H1 (cell line): Measurements from ENCODE around the gene CD37. TPM values are rescaled to one million over a fixed set of nuclear protein-coding genes. Genes with fewer than 3 reads are reported as not detected.

ENCODE experiments used
- CTCF ChIA-PET: fragments of 300-600 bp; sonication (Branson Sonifier 250); formaldehyde crosslinking; loops from one replicate; lab custom pipeline; 2021; ENCODE audit not compliant: partially characterized antibody; lab: Charles Lee
- POLR2A ChIA-PET: fragments of 300-600 bp; sonication (Branson Sonifier 250); formaldehyde crosslinking; loops from one replicate; lab custom pipeline; 2021; ENCODE audit warnings: inconsistent platforms; ENCODE audit not compliant: partially characterized antibody; lab: Charles Lee
- DNase-seq, 2 experiments: peaks; one replicate each; pipeline versions ENCODE4 v3.0.0 to v3.0.0-alpha.2; 2010 to 2022; ENCODE audit warnings: low spot score in 2 of 2, low read depth in 1 of 2, mixed read lengths in 1 of 2
- FAIRE-seq: peaks from 2 replicates; lab custom pipeline; 2011; peaks lifted over from hg19 to GRCh38; lab: Jason Lieb, UNC
- H2AFZ ChIP-seq: 2 replicates; pipeline ENCODE4 v1.8.1; 2012; ENCODE audit warnings: low read length, inconsistent platforms
- H2AK5ac ChIP-seq: 2 replicates; pipeline ENCODE4 v1.6.1; 2013; ENCODE audit warnings: low read depth, low read length
- H2BK120ac ChIP-seq: replicated peaks from 2 replicates; pipeline ENCODE3; 2013; ENCODE audit warnings: low read depth, low read length, inconsistent platforms
- H2BK12ac ChIP-seq: 2 replicates; pipeline ENCODE4 v1.6.1; 2013; ENCODE audit warnings: low read depth, low read length
- H2BK15ac ChIP-seq: 2 replicates; pipeline ENCODE4 v1.6.1; 2013; ENCODE audit warnings: low read length
- H2BK20ac ChIP-seq: 2 replicates; pipeline ENCODE4 v1.6.1; 2013; ENCODE audit warnings: low read length
- H2BK5ac ChIP-seq: 2 replicates; pipeline ENCODE4 v1.6.1; 2013; ENCODE audit warnings: low read depth, low read length
- H3K14ac ChIP-seq: 2 replicates; pipeline ENCODE4 v1.6.1; 2013; ENCODE audit warnings: inconsistent platforms; ENCODE audit not compliant: insufficient read length
- H3K18ac ChIP-seq: 2 replicates; pipeline ENCODE4 v1.6.1; 2013; ENCODE audit warnings: low read length; ENCODE audit errors: extremely low read depth
- H3K23ac ChIP-seq: 2 replicates; pipeline ENCODE4 v1.6.1; 2013; ENCODE audit warnings: inconsistent platforms; ENCODE audit not compliant: insufficient read length
- H3K23me2 ChIP-seq: 2 replicates; pipeline ENCODE4 v1.6.1; 2013; ENCODE audit warnings: low read depth, low read length
- H3K27ac ChIP-seq: 2 replicates; pipeline ENCODE4 v1.6.1; 2011; ENCODE audit warnings: low read depth, low read length, inconsistent platforms
- H3K27me3 ChIP-seq, 4 experiments: replicated peaks in 1 of 4; 1 replicate in 1 of 4; 2 replicates in 3 of 4; pipeline versions ENCODE4 v1.6.1 to v1.8.1; 2011 to 2013; ENCODE audit warnings: low read length in 3 of 4, mild to moderate bottlenecking in 3 of 4, inconsistent platforms in 2 of 4, mixed read lengths in 2 of 4, moderate library complexity in 1 of 4; ENCODE audit not compliant: control insufficient read depth in 3 of 4, insufficient read depth in 3 of 4; ENCODE audit errors: extremely low read depth in 1 of 4
- H3K36me3 ChIP-seq, 4 experiments: 2 replicates each; pipeline versions ENCODE4 v1.6.1 to v1.8.1; 2011 to 2013; ENCODE audit warnings: mild to moderate bottlenecking in 4 of 4, low read length in 3 of 4, moderate library complexity in 2 of 4, control low read depth in 1 of 4, inconsistent platforms in 1 of 4; ENCODE audit not compliant: insufficient read depth in 4 of 4, control insufficient read depth in 2 of 4
- H3K4ac ChIP-seq: replicated peaks from 2 replicates; pipeline ENCODE3; 2013; ENCODE audit warnings: low read length, low read depth, mixed read lengths, inconsistent platforms; ENCODE audit not compliant: insufficient read length
- H3K4me1 ChIP-seq, 4 experiments: replicated peaks in 1 of 4; 1 replicate in 1 of 4; 2 replicates in 3 of 4; pipeline versions ENCODE4 v1.6.1 to v1.8.1; 2011 to 2013; ENCODE audit warnings: low read length in 3 of 4, inconsistent platforms in 2 of 4, mixed read lengths in 1 of 4; ENCODE audit not compliant: insufficient read depth in 4 of 4, control insufficient read depth in 3 of 4
- H3K4me2 ChIP-seq, 2 experiments: 2 replicates each; pipeline versions ENCODE4 v1.6.1 to v1.8.1; 2011 to 2013; ENCODE audit warnings: low read depth in 2 of 2, low read length in 2 of 2, control low read depth in 1 of 2, inconsistent platforms in 1 of 2, mild to moderate bottlenecking in 1 of 2; ENCODE audit not compliant: insufficient read depth in 1 of 2
- H3K4me3 ChIP-seq, 4 experiments: fragments of 200-600, 300-600 bp in 1 of 4; sonication (generic), shearing (Covaris generic), sonication (Bioruptor Twin) in 1 of 4; 2 replicates each; pipeline versions ENCODE4 v1.5.1 to v1.8.1; 2011 to 2016; ENCODE audit warnings: low read length in 4 of 4, low read depth in 3 of 4, control low read depth in 2 of 4, inconsistent platforms in 2 of 4, mild to moderate bottlenecking in 2 of 4, mixed read lengths in 1 of 4, moderate library complexity in 1 of 4; ENCODE audit not compliant: insufficient read depth in 2 of 4; ENCODE audit errors: extremely low read depth in 1 of 4
- H3K56ac ChIP-seq: replicated peaks from 2 replicates; pipeline ENCODE3; 2013; ENCODE audit warnings: low read depth, mild to moderate bottlenecking, mixed read lengths, low read length, inconsistent platforms; ENCODE audit not compliant: insufficient read length
- H3K79me1 ChIP-seq: 2 replicates; pipeline ENCODE4 v1.6.1; 2013; ENCODE audit warnings: low read depth, low read length, control low read depth
- H3K79me2 ChIP-seq, 2 experiments: 2 replicates each; pipeline versions ENCODE4 v1.6.1 to v1.8.1; 2012 to 2013; ENCODE audit warnings: low read length in 2 of 2, mild to moderate bottlenecking in 2 of 2, inconsistent platforms in 1 of 2; ENCODE audit not compliant: insufficient read depth in 2 of 2, control insufficient read depth in 1 of 2
- H3K9ac ChIP-seq, 4 experiments: replicated peaks in 1 of 4; 1 replicate in 1 of 4; 2 replicates in 3 of 4; pipeline versions ENCODE4 v1.6.1 to v1.8.1; 2011 to 2013; ENCODE audit warnings: low read depth in 3 of 4, low read length in 3 of 4, control low read depth in 2 of 4, mild to moderate bottlenecking in 2 of 4, moderate library complexity in 2 of 4, inconsistent platforms in 1 of 4; ENCODE audit errors: extremely low read depth in 1 of 4
- H3K9me3 ChIP-seq, 2 experiments: 2 replicates each; pipeline versions ENCODE4 v1.6.1 to v1.8.1; 2012 to 2013; ENCODE audit warnings: mild to moderate bottlenecking in 2 of 2, moderate library complexity in 2 of 2, control low read depth in 1 of 2, inconsistent platforms in 1 of 2, low read depth in 1 of 2, low read length in 1 of 2, mixed read lengths in 1 of 2; ENCODE audit not compliant: insufficient read depth in 2 of 2
- H4K20me1 ChIP-seq, 2 experiments: replicated peaks in 1 of 2; 2 replicates each; pipeline versions ENCODE3 to v1.8.1; 2011 to 2013; ENCODE audit warnings: inconsistent platforms in 2 of 2, low read length in 2 of 2, mild to moderate bottlenecking in 1 of 2; ENCODE audit not compliant: insufficient read depth in 2 of 2, control insufficient read depth in 1 of 2
- H4K5ac ChIP-seq: 2 replicates; pipeline ENCODE4 v1.6.1; 2013; ENCODE audit warnings: low read length, low read depth, mixed read lengths, inconsistent platforms; ENCODE audit not compliant: insufficient read length
- H4K8ac ChIP-seq: 2 replicates; pipeline ENCODE4 v1.8.0; 2013; ENCODE audit warnings: mild to moderate bottlenecking, moderate library complexity, low read length, inconsistent platforms; ENCODE audit not compliant: insufficient read depth; ENCODE audit errors: extremely low read depth
- H4K91ac ChIP-seq: replicated peaks from 2 replicates; pipeline ENCODE3; 2013; ENCODE audit warnings: low read length, mixed read lengths, inconsistent platforms; ENCODE audit not compliant: insufficient read length
- KDM5A ChIP-seq: fragments of 200-600 bp; IDR thresholded peaks from 2 replicates; pipeline ENCODE4 v1.7.1; 2012; ENCODE audit warnings: mild to moderate bottlenecking, low read length, inconsistent platforms, mixed read lengths
- RBBP5 ChIP-seq: IDR thresholded peaks from 2 replicates; pipeline ENCODE4 v1.7.1; 2012; ENCODE audit warnings: low read depth, mild to moderate bottlenecking, inconsistent platforms, low read length, moderate library complexity, borderline replicate concordance
- TAF1 ChIP-seq: IDR thresholded peaks from 2 replicates; pipeline ENCODE4 v1.6.1; 2011; ENCODE audit warnings: mild to moderate bottlenecking, low read depth, low read length
- polyA plus RNA-seq, 7 experiments: library from polyadenylated mRNA; depleted of rRNA in 3 of 7; stranded (reverse) in 5 of 7; unstranded in 2 of 7; fragments of >200 nt in 5 of 7; fragments of 200-250 nt in 2 of 7; gene quantifications; 1 replicate in 5 of 7; 2 replicates in 1 of 7; 4 replicates in 1 of 7; pipeline versions ENCODE4 v1.2.1 to v1.2.3, GENCODE V29; 2011 to 2013; ENCODE audit warnings: missing spikeins in 2 of 7, mixed read lengths in 2 of 7
- total RNA-seq: library from RNA; stranded (reverse); fragmentation: NEBNext Ultra II Directional; extraction: Animal tissue kit (Norgen Biotek cat#: 25700); gene quantifications from 2 replicates; pipeline ENCODE4 v1.2.1, GENCODE V29; 2021
- TF ChIP-seq, protein P1 (sequence below): IDR thresholded peaks from 2 replicates; pipeline ENCODE4 v1.6.1; 2011; ENCODE audit warnings: low read depth, mild to moderate bottlenecking, low read length; ENCODE audit not compliant: insufficient read depth

Gene CD37
- total and polyA plus RNA-seq, 2 of the 8 experiments (the other 6 are each of a cell fraction or from before 2014, with no cell fraction given) = not detected

- Histone ChIP-seq H3K9ac (no peak overlapping the region), H4K5ac (no peak overlapping the region), H4K20me1 (no peaks in the 10 kb centered on the region), H4K91ac (no peak overlapping the region), H3K23ac (no peak overlapping the region), H3K4me1 (no peaks in the 10 kb centered on the region), H3K23me2 (no peaks in the 10 kb centered on the region), H3K79me1 (no peaks in the 10 kb centered on the region), H3K9me3 (peaks cover 0 to 9% of the 10 kb centered on the region in 2 experiments; a peak in 1 of 4 replicates), H3K79me2 (no peaks in the 10 kb centered on the region), H2BK15ac (no peak overlapping the region), H3K4me3 (no peak overlapping the region), H3K4ac (no peak overlapping the region), H3K36me3 (no peaks in the 10 kb centered on the region), H4K8ac (no peak overlapping the region), H2BK5ac (no peak overlapping the region), H3K56ac (no peak overlapping the region), H3K18ac (no peak overlapping the region), H3K27me3 (no peaks in the 10 kb centered on the region), H2AK5ac (no peak overlapping the region), H2BK120ac (no peak overlapping the region), H2AFZ (no peak overlapping the region), H2BK20ac (no peak overlapping the region), H3K14ac (no peak overlapping the region), H3K27ac (no peak overlapping the region), H2BK12ac (no peak overlapping the region), H3K4me2 (no peak overlapping the region)
- DNase-seq (no peak), FAIRE-seq (no peak)
- ChIA-PET CTCF (interaction anchor here (0.6 to 3.3 kb wide), 5 partner anchors 12 to 257 kb away, joined by 3 to 14 read pairs (median 4); no protein-coding TSS in a partner anchor), POLR2A (interaction anchor here (1.1 kb wide), 1 partner anchor 21 kb away, joined by 3 read pairs; no protein-coding TSS in a partner anchor)
- TF ChIP-seq TAF1 (no peak), KDM5A (no peak), RBBP5 (no peak)
- TF ChIP-seq, protein P1, sequence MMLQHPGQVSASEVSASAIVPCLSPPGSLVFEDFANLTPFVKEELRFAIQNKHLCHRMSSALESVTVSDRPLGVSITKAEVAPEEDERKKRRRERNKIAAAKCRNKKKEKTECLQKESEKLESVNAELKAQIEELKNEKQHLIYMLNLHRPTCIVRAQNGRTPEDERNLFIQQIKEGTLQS = no peak
These were observed 18.9 kb upstream of the CD37 start for GRCh38 chr19:49316284-49316683.
